NCI-H146 treated with DMSO at 0.1 percent for 48 hours (cell line): ENCODE measurements around the gene CCDC158.
"Not testable (repeated sequence)": the region's sequence is repeated elsewhere in the genome, so short reads cannot be mapped to it uniquely, and the experiment has no call there.

Experiments used
- DNase-seq: peaks from one replicate; lab custom pipeline; 2025; ENCODE audit not compliant: unreplicated experiment; lab: John Stamatoyannopoulos, UW

Gene CCDC158

GRCh38 chr4:76430519-76431388 lies 9.8 kb upstream of the CCDC158 start:
- peak; percentile 55 for DNase-seq

GRCh38 chr4:76429636-76430035 lies 8.7 kb upstream of the CCDC158 start:
- DNase-seq: no peak

- DNase-seq: no peak
Observed at GRCh38 chr4:76426272-76426671, 5.3 kb upstream of the CCDC158 start.

- not testable (repeated sequence) for DNase-seq
Observed at GRCh38 chr4:76423159-76423558, 2.2 kb upstream of the CCDC158 start.

GRCh38 chr4:76420188-76420761 lies 666 bp downstream of the CCDC158 start:
- no peak for DNase-seq

- DNase-seq: no peak
Observed at GRCh38 chr4:76410636-76411035, 10.3 kb downstream of the CCDC158 start.

- no peak for DNase-seq
Observed at GRCh38 chr4:76407440-76408119, 13.4 kb downstream of the CCDC158 start.

GRCh38 chr4:76406081-76406480 lies 14.9 kb downstream of the CCDC158 start:
- no peak for DNase-seq

GRCh38 chr4:76401654-76402053 lies 19.3 kb downstream of the CCDC158 start:
- no peak for DNase-seq

- DNase-seq: no peak
Observed at GRCh38 chr4:76388160-76388908, 32.6 kb downstream of the CCDC158 start.

GRCh38 chr4:76386566-76387305 lies 34.2 kb downstream of the CCDC158 start:
- no peak for DNase-seq

- no peak for DNase-seq
Observed at GRCh38 chr4:76385974-76386373, 35.0 kb downstream of the CCDC158 start.

- no peak for DNase-seq
Observed at GRCh38 chr4:76384052-76384451, 36.9 kb downstream of the CCDC158 start.

- DNase-seq: no peak
Observed at GRCh38 chr4:76383001-76383400, 37.9 kb downstream of the CCDC158 start.

- DNase-seq: no peak
Observed at GRCh38 chr4:76381986-76382385, 39.0 kb downstream of the CCDC158 start.

- no peak for DNase-seq
Observed at GRCh38 chr4:76380561-76380960, 40.4 kb downstream of the CCDC158 start.

GRCh38 chr4:76377911-76378310 lies 43.0 kb downstream of the CCDC158 start:
- no peak for DNase-seq

GRCh38 chr4:76377481-76377901 lies 43.5 kb downstream of the CCDC158 start:
- DNase-seq: peak; percentile 7

- DNase-seq: peak; percentile 10
Observed at GRCh38 chr4:76376534-76376933, 44.4 kb downstream of the CCDC158 start.

- DNase-seq: no peak
Observed at GRCh38 chr4:76375703-76376102, 45.2 kb downstream of the CCDC158 start.

GRCh38 chr4:76374798-76375197 lies 46.1 kb downstream of the CCDC158 start:
- DNase-seq: peak; percentile 10
